GM23248 (cell line): Measurements from ENCODE around the gene DCUN1D2.

Experiments used
- EZH2 ChIP-seq: fragments of 200-600 bp; sonication (generic); IDR thresholded peaks from 2 replicates; pipeline ENCODE4 v1.6.1; 2018; ENCODE audit warnings: antibody characterized with exemption, mild to moderate bottlenecking; ENCODE audit not compliant: insufficient read depth, poor library complexity, severe bottlenecking
- EZH2phosphoT487 ChIP-seq: fragments of 200-600 bp; sonication (generic); IDR thresholded peaks from 2 replicates; pipeline ENCODE4 v1.6.1; 2018; ENCODE audit warnings: antibody characterized with exemption, moderate library complexity, mild to moderate bottlenecking, low read depth; ENCODE audit not compliant: insufficient read depth

- TF ChIP-seq EZH2 (no peak), EZH2phosphoT487 (no peak)
Measured at GRCh38 chr13:113475911-113476310, 14.6 kb downstream of the DCUN1D2 start.
